ENCODE results near the gene PAQR3.

GRCh38 chr4:78944381-78944780, 5.1 kb upstream of the PAQR3 start:
- TF ChIP-seq CTCF (conservative IDR thresholded peaks at IDR 0.05 in 1 of 2, IDR thresholded peaks at IDR 0.05 in 1 of 2; ENCODE audit: low read depth in 1 of 2, low read length in 2 of 2): no peak
- TF ChIP-seq EZH2 (IDR thresholded peaks at IDR 0.05; ENCODE audit: low read length, missing control alignments): no peak

All from fibroblast of lung (primary cell).